Measurements from ENCODE around the gene TBC1D22A.

Gene TBC1D22A

GRCh38 chr22:46887978-46888377 is 125.5 kb downstream of the TBC1D22A start:
- no peak for DNase-seq (ENCODE audit: low read depth in 2 of 2)

GRCh38 chr22:46890819-46891218 is 128.4 kb downstream of the TBC1D22A start:
- DNase-seq (ENCODE audit: low read depth in 2 of 2) = no peak

- DNase-seq (ENCODE audit: low read depth in 2 of 2) = no peak
Measured at GRCh38 chr22:46891382-46891951, 129.0 kb downstream of the TBC1D22A start.

DNA sequence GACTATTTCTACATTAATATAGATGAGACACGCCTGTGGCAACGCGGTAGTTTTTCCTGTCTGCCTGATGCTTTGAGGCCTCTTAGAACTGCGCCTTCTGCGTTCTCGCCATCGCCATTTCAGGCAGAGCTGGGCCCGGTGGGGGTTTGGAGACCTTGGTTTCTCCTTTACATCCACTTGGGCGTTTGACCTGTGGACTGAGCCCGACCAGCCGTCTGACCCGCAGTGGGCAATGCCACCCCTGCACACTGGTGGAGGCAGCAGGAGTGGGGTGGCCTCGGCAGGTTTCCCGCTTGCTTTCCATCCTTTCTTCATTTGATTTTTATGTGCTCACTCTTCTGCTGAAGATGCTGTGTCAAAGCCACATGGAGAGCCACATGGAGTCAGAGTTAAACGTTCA is 130.4 kb downstream of the TBC1D22A start:
- DNase-seq (ENCODE audit: low read depth in 2 of 2) = no peak

DNA sequence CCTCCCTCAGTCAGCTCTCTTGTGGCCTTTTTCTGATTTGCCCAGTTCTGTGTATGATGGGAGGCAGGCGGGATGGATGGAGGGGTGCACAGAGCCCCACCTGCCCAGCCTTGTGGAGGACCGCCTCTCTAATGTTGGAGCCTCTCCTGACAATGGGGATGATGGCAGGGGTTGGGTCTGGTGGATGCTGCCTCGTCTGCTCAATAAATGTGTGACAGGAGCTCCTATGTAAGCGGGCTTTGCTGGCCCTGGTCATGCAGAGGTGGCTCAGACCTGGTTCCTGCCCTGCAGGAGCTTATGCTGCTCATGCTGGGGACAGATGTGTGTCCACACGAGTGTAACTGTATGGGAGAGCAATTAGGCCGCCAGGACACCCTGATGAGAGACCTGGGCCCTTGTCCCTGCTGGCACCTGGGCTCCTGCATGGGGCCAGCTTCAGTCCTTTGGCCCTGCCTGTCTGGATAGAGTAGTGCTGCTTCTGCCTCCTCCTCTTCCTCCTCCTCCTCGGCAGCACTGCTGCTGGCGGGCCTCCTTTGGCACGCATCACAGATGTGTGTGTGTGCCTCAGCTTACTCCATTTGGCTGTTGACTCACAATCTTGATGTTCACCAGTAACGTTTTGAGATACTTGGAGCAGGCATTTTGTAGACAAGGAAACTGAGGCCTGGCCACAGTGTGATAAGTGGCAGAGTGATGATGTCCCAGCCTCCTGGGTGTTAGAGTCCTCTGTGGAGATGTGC is 131.0 kb downstream of the TBC1D22A start:
- no peak for DNase-seq (ENCODE audit: low read depth in 2 of 2)

DNA sequence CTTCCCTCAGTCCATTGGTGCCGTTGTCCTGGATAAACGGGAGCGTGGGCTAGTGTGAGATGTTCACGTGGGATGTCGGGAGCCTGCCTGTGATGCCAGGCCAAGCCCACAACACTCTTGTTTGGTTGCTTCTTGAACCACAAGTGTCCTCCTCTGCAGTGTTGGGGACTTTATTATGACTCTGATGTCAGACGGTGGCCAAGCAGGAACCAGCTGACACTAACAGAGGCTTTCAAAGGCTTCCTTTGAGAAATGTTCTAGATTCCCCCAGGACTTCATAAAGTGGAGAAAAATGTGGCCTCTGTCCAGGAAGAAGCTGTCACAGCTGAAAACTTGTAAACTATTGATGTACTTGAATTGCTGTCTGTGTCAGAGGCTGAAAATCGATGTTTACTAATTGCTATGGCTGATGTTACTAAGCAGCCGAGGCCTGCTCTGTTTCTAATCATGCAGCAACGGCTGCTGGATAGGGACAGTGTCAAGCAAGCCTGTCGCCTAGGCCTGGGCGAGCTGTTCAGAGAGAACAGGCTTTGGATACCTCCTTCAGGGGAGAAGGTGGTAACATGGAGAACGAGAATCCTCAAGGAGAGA is 131.7 kb downstream of the TBC1D22A start:
- DNase-seq (ENCODE audit: low read depth in 2 of 2) = no peak

- DNase-seq (ENCODE audit: low read depth in 2 of 2) = no peak
Measured at GRCh38 chr22:46894851-46895640, 132.6 kb downstream of the TBC1D22A start.

- no peak for DNase-seq (ENCODE audit: low read depth in 2 of 2)
Measured at GRCh38 chr22:46895753-46896152, 133.3 kb downstream of the TBC1D22A start.

- DNase-seq (ENCODE audit: low read depth in 2 of 2) = no peak
Measured at GRCh38 chr22:46896166-46896565, 133.7 kb downstream of the TBC1D22A start.

GRCh38 chr22:46896568-46897245 is 134.3 kb downstream of the TBC1D22A start:
- no peak for DNase-seq (ENCODE audit: low read depth in 2 of 2)

DNA sequence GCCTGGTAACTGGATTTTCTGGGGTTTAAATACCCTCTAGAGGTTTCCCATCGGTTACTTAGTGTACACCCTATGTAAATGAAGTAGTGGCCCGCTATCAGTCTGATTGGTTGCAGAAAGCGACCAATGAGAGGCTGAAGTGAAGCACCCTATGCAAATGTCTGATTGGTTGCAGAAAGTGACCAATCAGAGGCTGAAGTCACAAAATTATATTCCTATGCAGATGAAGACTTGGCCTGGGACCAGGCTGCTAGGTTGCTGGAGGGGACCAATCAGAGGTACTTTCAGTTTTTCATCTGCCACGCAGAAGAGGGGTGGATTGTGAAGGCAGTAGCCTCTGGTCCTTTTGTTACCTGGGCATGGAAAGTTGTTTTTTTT is 134.8 kb downstream of the TBC1D22A start:
- DNase-seq (ENCODE audit: low read depth in 2 of 2) = no peak

DNA sequence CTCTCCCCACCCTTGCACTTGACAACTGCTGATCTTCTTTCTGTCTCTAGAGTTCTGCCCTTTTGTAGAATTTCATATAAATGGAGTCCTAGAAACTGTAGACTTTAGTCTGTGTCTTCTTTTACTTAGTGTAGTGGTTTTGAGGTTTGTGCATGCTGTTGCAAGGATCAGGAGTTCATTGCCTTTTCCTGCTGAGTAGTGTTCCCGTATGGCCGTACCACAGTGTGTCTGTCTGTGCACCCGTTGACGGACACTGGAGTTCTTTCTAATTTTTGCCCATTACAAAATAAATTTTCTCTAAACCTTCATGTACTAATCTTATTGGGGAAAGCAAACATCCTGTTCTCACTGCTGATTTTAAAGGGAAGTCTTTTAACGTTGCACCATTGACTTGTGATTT is 138.1 kb downstream of the TBC1D22A start:
- DNase-seq (ENCODE audit: low read depth in 2 of 2) = no peak

DNA sequence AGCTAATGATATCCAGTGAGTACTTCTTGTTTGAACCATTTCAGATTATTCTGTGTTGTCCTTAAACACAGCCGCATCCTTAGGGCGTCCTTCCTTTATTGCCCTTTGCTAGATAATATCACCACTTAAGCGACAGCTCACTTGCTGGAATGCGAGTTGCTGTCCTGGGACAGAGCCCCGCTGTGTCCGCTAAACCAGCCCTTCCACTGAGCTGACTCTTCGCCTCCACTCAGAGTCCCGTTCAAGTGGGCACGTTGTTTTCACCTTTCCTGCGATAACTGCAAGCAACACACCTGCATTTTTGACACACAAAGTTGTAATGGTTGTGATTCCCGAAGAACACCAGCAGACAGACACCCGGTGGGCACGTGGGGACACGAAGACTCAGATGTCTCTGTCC is 140.0 kb downstream of the TBC1D22A start:
- no peak for DNase-seq (ENCODE audit: low read depth in 2 of 2)

GRCh38 chr22:46902998-46903916 is 140.8 kb downstream of the TBC1D22A start:
- no peak for DNase-seq (ENCODE audit: low read depth in 2 of 2)

DNA sequence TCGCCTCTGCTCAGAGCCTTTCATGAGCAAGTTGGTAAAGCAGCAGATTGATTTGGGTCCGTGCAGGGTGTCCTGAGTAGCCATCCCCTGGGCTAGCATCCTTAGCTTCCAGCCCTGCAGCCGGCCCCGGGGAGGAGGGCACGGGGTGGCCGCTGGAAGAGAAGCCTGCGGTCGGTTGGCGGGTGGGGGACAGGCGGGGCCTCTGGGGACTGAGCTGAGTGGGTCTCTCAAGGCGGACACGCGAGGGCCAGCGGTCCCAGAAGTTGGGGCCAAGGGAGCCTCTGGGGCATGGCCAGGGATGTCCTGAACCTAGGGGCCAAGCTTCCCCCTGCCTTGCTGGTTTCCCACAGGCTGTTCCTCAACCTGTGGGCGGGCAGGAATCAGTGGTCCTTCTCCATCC is 143.0 kb downstream of the TBC1D22A start:
- no peak for DNase-seq (ENCODE audit: low read depth in 2 of 2)

DNA sequence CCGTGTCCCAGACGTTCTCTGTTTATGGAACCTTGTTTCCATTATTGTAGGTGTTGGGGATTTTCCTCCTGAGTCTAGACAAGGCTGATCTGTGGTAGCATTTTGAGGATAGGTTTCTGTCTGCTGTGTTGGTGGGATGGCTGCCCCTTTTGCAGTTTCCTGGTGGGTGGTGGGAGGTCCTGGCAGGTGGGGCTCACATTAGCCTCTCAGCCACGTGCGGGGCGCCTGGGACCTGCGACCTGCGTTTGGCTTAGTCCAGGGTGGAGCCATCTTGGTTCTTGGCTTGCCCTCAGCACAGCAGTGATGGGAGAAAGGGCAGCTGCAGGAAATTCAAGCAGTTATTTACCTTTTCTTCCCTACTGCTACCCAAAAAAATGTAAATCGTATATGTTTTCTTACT is 143.4 kb downstream of the TBC1D22A start:
- DNase-seq (ENCODE audit: low read depth in 2 of 2) = no peak

DNA sequence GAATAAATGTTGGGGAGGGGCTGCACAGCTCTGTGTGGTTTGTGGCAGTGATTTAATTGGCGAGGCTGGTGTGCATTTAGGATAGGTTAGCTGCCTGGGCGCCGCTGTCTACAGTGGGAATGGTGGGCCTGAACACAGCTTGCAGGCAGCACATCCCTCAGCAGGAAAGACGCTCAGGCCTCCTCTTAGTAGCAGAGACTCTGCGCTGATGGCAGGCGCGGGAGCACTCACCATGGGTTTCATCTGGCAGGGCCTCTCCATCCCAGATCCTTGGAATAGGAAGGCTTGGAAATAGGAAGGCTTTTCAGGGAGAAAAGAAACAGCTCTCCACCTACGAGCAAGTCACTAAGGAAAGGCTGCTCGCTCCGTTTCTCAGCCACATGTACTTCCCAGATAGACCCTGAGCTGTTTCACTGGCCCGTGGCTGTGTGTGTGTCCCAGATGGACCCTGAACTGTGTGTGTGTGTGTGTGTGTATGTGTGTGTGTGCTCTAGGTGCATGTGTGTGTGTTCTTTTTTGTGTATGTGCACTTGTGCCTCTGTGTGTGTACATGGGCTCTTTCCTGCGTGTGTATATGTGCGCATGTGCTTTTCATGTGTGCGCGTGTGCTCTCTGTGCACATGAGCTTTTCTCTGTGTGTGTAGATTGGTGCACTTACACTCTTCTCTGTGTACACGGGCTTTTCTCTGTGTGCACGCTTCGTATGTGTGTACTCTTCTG is 144.0 kb downstream of the TBC1D22A start:
- no peak for DNase-seq (ENCODE audit: low read depth in 2 of 2)

GRCh38 chr22:46907241-46908215 is 145.1 kb downstream of the TBC1D22A start:
- DNase-seq (ENCODE audit: low read depth in 2 of 2) = no peak

DNA sequence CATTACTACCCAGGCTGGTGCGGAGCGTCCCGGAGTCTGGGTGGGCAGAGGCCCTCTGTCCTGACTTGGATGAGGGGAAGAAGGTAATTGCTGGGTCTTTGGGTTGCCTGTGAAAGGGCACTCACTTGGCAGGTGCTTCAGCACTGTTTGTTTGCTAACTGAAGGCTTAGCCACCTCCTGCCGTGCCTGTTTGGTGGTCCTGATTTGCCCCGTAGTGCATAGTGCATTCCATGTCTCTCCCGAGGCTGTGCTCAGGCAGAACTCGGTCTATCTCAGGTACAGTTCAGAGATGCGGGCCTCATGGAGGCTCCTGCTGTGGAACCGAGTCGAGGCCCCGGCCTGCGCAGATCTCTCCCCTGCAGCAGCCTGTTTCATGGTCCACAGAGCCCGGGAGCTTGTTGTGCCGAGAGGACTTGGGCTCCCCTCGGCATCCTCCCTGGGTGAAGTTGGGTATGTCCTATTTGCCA is 146.2 kb downstream of the TBC1D22A start:
- DNase-seq (ENCODE audit: low read depth in 2 of 2) = no peak

Data from stimulated activated CD8-positive, alpha-beta memory T cell treated with anti-CD3 and anti-CD28 coated beads, Interleukin-15, amount 100 ng/mL, for 4 hours (primary cell).